Cardiac septum (tissue), 1 donor: ENCODE measurements around the gene GSAP. TPM values are rescaled to one million over a fixed set of nuclear protein-coding genes. Genes with fewer than 3 reads are reported as not detected.
"Not testable (repeated sequence)": the region's sequence is repeated elsewhere in the genome, so short reads cannot be mapped to it uniquely, and the experiment has no call there.

Experiments
- DNase-seq: peaks from one replicate; pipeline ENCODE4 v3.0.0-alpha.2; 2020; ENCODE audit warnings: low spot score
- intact Hi-C: fragments of 100-400 bp; cut with DNase I; formaldehyde crosslinking; loops from one replicate; pipeline ENCODE4 v1.14.0; 2022
- total RNA-seq: library from RNA; stranded (reverse); fragmentation: NEBNext Ultra II Directional; extraction: Animal tissue kit (Norgen Biotek cat#: 25700); gene quantifications from one replicate; pipeline ENCODE4 v1.2.1, GENCODE V29; 2021
- donor health status: DM: no; HTN: no; CAD: no.

The GSAP gene
- total RNA-seq, 1 donor from 2014 or later: 7.2 TPM

GRCh38 chr7:77337456-77337990, 78.6 kb downstream of the GSAP start:
- intact Hi-C loops: no loop called here
- DNase-seq: no peak

GRCh38 chr7:77335581-77335980, 80.6 kb downstream of the GSAP start:
- intact Hi-C loops: no loop called here
- DNase-seq: no peak

GRCh38 chr7:77334039-77334438, 82.1 kb downstream of the GSAP start:
- intact Hi-C loops: loop anchor here (5.0 kb wide), 2 partner anchors 87 to 207 kb away; no protein-coding TSS in a partner anchor
- DNase-seq: not testable (repeated sequence)

DNA sequence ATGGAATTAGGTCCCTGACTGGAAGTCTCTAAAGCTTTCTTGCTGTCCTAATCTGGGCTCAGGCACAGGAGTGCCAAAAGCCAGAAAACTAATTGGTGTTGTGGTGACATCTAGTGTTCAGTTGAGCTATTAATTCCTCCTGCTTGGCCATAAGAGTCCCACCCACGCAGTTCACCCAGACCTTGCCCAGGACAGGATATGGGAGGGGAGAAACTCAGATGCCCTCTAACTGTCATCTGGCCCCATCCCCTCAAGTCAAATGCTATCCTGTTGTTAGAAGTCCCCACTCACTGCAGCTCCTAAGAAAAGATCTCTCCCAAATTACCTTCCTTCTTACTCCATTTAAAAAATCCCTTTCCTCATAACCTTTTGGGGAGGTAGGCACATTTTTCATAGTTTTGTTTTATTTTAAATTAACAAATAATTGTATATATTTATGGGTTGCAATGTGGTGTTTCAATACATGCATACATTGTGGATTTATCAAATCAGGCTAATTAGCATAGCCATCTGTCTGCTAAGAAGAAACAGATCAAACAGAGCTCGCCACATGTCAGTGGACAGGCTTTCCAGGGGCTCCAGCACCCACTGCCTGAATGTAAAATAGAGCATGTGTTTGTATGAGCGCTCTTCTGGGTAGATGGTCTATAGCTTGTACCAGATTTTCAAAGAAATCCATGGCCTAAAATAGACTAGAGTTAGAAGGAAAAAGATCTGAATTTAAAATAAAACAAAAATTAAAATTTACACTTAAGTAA, 84.0 kb downstream of the GSAP start:
- no peak for DNase-seq
- intact Hi-C loops: loop anchor here (5.0 kb wide), 2 partner anchors 85 to 205 kb away; no protein-coding TSS in a partner anchor

- intact Hi-C loops: loop anchor here (5.0 kb wide), 2 partner anchors 83 to 203 kb away; no protein-coding TSS in a partner anchor
- DNase-seq: no peak
Observed at GRCh38 chr7:77330169-77330882, 85.8 kb downstream of the GSAP start.

- intact Hi-C loops: loop anchor here (5.0 kb wide), 2 partner anchors 82 to 202 kb away; no protein-coding TSS in a partner anchor
- no peak for DNase-seq
Observed at GRCh38 chr7:77329466-77330168, 86.5 kb downstream of the GSAP start.

DNA sequence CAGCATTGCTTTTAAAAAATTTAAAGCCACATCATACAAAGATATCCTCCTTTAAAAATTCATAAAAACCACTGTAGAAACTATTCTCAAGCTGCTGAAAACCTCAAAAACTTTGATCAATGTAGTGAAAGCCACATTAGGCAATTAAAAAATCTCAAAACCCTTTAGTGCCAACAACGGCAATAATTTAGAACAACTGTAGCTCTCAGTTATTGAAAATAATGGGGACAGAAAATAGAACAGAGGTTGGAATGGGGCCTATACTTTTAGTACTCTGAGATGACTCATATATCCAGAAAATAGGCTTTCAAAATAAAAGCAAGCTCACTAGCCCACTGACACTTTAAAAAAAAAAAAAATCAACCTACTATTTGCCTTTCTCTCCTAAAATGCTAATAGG, 87.5 kb downstream of the GSAP start:
- no peak for DNase-seq
- intact Hi-C loops: no loop called here

DNA sequence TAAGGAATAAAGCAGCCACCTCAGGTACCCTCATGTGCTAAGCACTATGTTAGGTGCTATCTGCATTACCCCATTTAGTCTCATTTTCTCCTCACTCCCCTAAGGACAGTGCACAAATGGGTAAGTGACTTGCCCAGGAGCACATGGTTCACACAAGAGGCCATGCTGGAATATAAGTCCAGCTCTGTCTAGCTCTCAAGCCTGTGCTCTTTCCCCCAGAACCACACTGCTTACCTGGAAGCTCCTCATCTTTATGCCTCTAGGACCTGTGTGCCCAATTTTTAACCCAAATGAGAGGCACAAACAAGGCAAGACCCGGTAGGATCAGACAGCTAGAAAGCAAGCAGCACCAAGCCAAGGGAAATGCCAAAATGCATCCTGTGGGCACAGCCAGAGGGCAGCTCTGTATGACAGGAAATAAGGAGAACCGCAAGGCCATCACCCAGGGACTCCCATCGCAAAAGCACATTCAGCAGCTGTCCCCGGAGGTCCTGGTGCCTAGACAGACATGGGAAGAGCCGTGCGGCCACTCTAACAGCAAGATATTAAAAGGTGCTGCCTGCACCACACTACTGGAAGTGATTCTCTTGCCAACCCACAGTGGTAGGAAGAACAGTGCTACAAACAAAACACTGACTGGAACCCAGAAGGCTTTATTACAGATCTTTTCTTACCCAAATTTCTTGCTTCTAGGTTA, 88.1 kb downstream of the GSAP start:
- DNase-seq: no peak
- intact Hi-C loops: no loop called here

DNA sequence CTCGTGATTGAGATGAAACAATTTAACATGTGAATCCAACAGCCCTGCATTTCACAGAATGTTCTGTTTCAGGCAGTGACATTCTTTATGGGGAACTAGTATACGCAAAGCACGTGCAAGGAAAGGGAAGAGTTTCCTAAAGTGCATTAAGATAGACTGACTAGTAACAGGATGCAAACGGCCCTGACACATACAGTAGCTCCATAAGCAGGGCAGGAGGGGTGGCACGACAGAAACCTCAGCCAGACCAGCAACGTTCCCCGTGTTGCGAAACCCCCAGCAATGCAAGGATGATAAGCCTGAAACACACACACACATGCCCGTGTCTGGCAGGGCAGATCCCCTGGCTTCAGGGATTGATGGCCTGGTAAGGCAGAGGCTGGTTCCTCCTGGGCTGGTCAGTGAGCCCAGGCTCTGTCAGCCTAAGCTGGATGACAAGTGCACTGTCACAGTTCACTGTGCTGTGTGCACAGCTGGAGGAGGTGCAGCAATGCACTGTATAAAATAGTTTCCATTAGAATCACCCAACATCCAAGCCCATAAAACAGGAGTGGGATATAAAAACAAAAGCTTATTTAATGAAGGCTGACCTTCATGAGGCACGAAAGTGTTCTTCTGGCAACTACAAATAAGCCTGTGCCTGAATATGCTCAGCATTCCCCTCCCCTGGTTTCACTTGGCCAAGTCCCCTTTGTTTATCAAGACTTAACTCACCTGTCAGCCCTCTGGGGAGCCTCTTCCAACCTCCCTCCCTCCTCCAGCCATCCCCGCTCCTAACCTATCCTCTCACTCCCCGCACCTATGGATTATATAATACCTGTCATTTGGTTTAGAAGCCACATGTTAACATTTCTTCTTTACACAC, 88.8 kb downstream of the GSAP start:
- no peak for DNase-seq
- intact Hi-C loops: no loop called here

GRCh38 chr7:77326131-77326530, 90.0 kb downstream of the GSAP start:
- intact Hi-C loops: no loop called here
- no peak for DNase-seq

GRCh38 chr7:77321300-77321699, 94.8 kb downstream of the GSAP start:
- intact Hi-C loops: no loop called here
- DNase-seq: no peak

DNA sequence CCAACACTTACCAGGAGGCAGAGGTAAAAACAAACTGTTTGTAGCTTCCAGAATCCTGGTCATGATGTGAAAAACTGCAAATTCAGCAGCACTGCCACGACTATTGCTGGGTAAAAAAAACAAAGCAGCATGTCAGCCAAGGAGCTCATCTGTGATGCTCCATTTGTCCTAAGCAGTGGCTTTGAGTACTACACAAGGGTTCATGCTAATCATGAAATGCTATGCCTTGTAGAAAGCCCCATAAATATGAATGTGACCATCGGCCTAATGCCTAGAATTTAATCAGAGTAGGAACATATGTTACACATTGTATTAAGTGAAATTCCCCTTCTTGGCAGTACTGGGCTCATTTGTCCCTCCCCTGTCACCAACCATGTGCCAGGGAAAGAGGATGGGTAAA, 95.4 kb downstream of the GSAP start:
- intact Hi-C loops: no loop called here

GRCh38 chr7:77320137-77320536, 96.0 kb downstream of the GSAP start:
- DNase-seq: no peak
- intact Hi-C loops: no loop called here

More for the DNA sequence above, 95.4 kb downstream of the GSAP start:
- no peak for DNase-seq

- intact Hi-C loops: no loop called here
- DNase-seq: no peak
Observed at GRCh38 chr7:77318019-77318418, 98.1 kb downstream of the GSAP start.

DNA sequence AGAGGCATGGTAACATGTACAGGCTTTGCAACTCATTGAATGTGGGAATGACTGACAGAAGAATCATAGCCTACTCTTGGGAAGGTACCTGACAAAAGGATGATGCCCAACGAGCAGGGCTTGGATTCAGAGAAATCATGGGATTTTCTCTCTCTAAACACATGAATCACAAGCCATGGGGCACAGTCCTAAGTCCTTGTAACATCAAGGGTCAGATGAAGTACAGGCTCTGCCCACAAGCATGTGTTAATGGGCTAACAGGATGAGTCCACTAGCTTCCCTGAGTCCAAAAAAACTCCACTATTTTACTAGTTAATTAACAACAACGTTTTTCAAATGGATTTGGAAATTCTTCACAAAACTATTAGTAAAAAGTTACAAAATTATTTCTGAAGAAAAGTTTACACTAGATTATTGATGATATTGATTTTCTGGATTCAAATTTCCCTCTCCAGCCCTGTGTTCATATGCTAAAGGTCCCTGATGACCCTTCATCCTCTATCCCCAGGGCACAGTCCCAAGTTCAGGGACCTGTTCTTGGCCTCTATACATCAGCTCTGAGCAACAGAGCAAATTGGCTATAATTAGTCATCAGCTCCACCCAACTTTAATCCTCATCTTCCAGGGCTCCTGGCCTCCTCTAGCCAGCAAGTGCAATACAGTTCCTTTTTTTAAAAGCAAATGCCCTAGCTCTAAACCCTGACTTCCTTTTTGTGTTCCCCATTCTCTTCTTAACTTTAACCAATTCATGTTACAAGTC, 99.8 kb downstream of the GSAP start:
- intact Hi-C loops: no loop called here
- no peak for DNase-seq

DNA sequence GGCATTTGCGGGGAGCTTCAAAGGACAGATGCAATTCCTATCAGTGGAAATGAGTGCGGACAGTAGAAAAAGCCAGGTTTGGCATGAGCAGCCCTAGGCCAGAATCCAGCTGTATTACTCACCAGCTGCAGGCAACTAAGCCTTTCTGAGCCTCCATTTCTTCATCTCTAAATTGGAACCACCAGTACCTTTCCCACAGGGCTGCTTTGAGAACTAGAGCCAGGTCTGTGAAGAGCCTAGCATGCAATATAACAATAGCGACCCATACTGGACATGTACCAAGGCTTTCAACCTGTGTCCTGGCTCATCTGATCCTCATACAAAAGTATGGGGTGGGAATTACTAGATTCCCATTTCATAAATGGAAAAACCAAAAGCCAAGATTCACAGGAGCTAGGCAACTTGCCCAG, 101.0 kb downstream of the GSAP start:
- DNase-seq: no peak
- intact Hi-C loops: no loop called here

DNA sequence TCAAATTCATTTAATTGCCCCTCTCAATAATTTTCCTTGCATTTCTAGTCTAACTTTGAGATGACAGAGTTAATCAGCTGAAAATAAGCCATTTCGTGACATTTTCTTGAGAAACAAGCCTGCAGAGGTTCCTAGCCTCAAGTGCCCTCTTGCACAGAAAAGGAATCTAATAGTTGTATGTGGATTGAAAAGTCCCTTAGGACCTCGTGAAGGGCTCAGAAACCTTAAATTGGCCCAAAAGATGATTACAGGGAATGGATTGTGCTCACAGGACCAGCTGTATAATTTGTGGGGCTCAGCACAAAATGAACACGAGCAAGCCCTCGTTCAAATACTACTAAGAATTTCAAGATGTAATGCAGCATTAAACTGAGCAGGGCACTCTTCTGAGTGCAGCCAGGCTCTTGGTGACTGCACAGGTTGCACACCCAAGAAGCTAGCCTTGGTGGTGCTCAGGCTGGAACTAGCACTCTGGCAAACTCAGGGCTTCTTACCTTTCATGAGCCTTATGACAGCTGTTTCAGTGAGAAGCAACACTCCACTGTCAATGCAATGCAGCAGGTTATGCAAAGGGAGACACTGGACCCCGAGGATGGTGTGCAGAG, 102.2 kb downstream of the GSAP start:
- intact Hi-C loops: no loop called here
- DNase-seq: no peak
